SK-N-MC (cell line): ENCODE results near the gene OLFML3.

Source experiments
- EZH2 ChIP-seq: fragments of 200-600 bp; sonication (generic); IDR thresholded peaks from one replicate; pipeline ENCODE4 v1.6.1; 2017; ENCODE audit warnings: antibody characterized with exemption
- FOXP2 ChIP-seq: optimal IDR thresholded peaks from 2 replicates; pipeline ENCODE3; 2011; ENCODE audit warnings: mild to moderate bottlenecking, moderate library complexity; ENCODE audit not compliant: insufficient read depth; ENCODE audit errors: extremely low read length, control extremely low read depth
- POLR2AphosphoS5 ChIP-seq: IDR thresholded peaks from 2 replicates; pipeline ENCODE4 v1.6.1; 2012; ENCODE audit warnings: mild to moderate bottlenecking, low read depth, low read length, borderline replicate concordance

- no peak for TF ChIP-seq EZH2
- no peak for TF ChIP-seq POLR2AphosphoS5
- TF ChIP-seq FOXP2 = no peak
Measured at GRCh38 chr1:114021665-114022099, 42.4 kb downstream of the OLFML3 start.
